ENCODE results near the gene MYO16. TPM values are rescaled to one million over a fixed set of nuclear protein-coding genes. Genes with fewer than 3 reads are reported as not detected.

Gene MYO16
- polyA plus RNA-seq, 1 donor from 2014 or later = 2.5 TPM

GRCh38 chr13:108629988-108630387 is 577 bp downstream of the MYO16 start:
- H3K4me2 ChIP-seq (ENCODE audit: low read length) = peak overlapping the region; percentile 29
- no peak overlapping the region for H2AFZ ChIP-seq (ENCODE audit: low read depth, low read length)
- no peaks in the 10 kb centered on the region for H3K27me3 ChIP-seq (ENCODE audit: insufficient read depth, low read depth, low read length)
- H3K27ac ChIP-seq (ENCODE audit: low read length) = peak overlapping the region; percentile 13
- H4K20me1 ChIP-seq (ENCODE audit: insufficient read depth) = no peaks in the 10 kb centered on the region
- H3K79me2 ChIP-seq (replicated peaks; ENCODE audit: insufficient read depth, low read length) = no peaks in the 10 kb centered on the region
- no peaks in the 10 kb centered on the region for H3K9me2 ChIP-seq (ENCODE audit: insufficient read depth, low read length)
- H3F3A ChIP-seq (ENCODE audit: insufficient read depth, low read length, poor library complexity, severe bottlenecking) = no peaks in the 10 kb centered on the region
- TF ChIP-seq EZH2 (IDR thresholded peaks at IDR 0.05; ENCODE audit: borderline replicate concordance, insufficient read depth, low read length, poor library complexity, severe bottlenecking) (no peak), SMC3 (conservative IDR thresholded peaks at IDR 0.05; ENCODE audit: poor library complexity) (no peak), CTCF (IDR thresholded peaks at IDR 0.05; ENCODE audit: poor library complexity, severe bottlenecking) (no peak), MXI1 (conservative IDR thresholded peaks at IDR 0.05; ENCODE audit: poor library complexity, severe bottlenecking) (no peak), REST (IDR thresholded peaks at IDR 0.05; ENCODE audit: borderline replicate concordance) (no peak), EP300 (conservative IDR thresholded peaks at IDR 0.05; ENCODE audit: poor library complexity, severe bottlenecking) (no peak), POLR2AphosphoS5 (IDR thresholded peaks at IDR 0.05) (no peak), RAD21 (conservative IDR thresholded peaks at IDR 0.05) (no peak), TAF1 (IDR thresholded peaks at IDR 0.05; ENCODE audit: low read depth) (no peak)
- H3K36me3 ChIP-seq (ENCODE audit: insufficient read depth, low read length) = no peaks in the 10 kb centered on the region
- no peaks in the 10 kb centered on the region for H3K9me3 ChIP-seq (ENCODE audit: low read length)
- no peak overlapping the region for H3K9ac ChIP-seq (ENCODE audit: low read length)
- H3K4me3 ChIP-seq (ENCODE audit: low read length) = peak overlapping the region; percentile 57

GRCh38 chr13:108632649-108633167 is 3.3 kb downstream of the MYO16 start:
- Histone ChIP-seq H3K79me2 (replicated peaks; ENCODE audit: insufficient read depth, low read length) (no peaks in the 10 kb centered on the region), H3K9me3 (ENCODE audit: low read length) (no peaks in the 10 kb centered on the region), H2AFZ (ENCODE audit: low read depth, low read length) (no peak overlapping the region), H3K4me2 (ENCODE audit: low read length) (no peak overlapping the region), H3K36me3 (ENCODE audit: insufficient read depth, low read length) (no peaks in the 10 kb centered on the region), H3K9ac (ENCODE audit: low read length) (no peak overlapping the region), H3K4me3 (ENCODE audit: low read length) (no peak overlapping the region), H4K20me1 (ENCODE audit: insufficient read depth) (no peaks in the 10 kb centered on the region), H3K27me3 (ENCODE audit: insufficient read depth, low read depth, low read length) (no peaks in the 10 kb centered on the region), H3K9me2 (ENCODE audit: insufficient read depth, low read length) (no peaks in the 10 kb centered on the region), H3F3A (ENCODE audit: insufficient read depth, low read length, poor library complexity, severe bottlenecking) (no peaks in the 10 kb centered on the region), H3K27ac (ENCODE audit: low read length) (no peak overlapping the region)
- TF ChIP-seq POLR2AphosphoS5 (IDR thresholded peaks at IDR 0.05) = no peak
- TF ChIP-seq TAF1 (IDR thresholded peaks at IDR 0.05; ENCODE audit: low read depth) = no peak

Data from neural cell (in vitro differentiated cells).